GM19043 (cell line): ENCODE data around the gene KHNYN.
A peak's percentile ranks its signal among the peaks of the same experiment; 100 is the strongest.
"Not testable (repeated sequence)": the region's sequence is repeated elsewhere in the genome, so short reads cannot be mapped to it uniquely, and the experiment has no call there.

Experiments used
- ATAC-seq: cut with Tn5 transposase; IDR thresholded peaks from one replicate; pipeline ENCODE4 v1.9.1; 2021; ENCODE audit warnings: low read depth; ENCODE audit not compliant: unreplicated experiment

Gene KHNYN

GRCh38 chr14:24437020-24437735 is 7.4 kb downstream of the KHNYN start:
- ATAC-seq = no peak

- ATAC-seq = no peak
These were observed 7.9 kb downstream of the KHNYN start for GRCh38 chr14:24437736-24438067.

GRCh38 chr14:24438223-24439097 is 8.7 kb downstream of the KHNYN start:
- ATAC-seq = no peak

GRCh38 chr14:24439257-24439656 is 9.5 kb downstream of the KHNYN start:
- no peak for ATAC-seq

- no peak for ATAC-seq
These were observed 10.3 kb downstream of the KHNYN start for GRCh38 chr14:24439830-24440605.

GRCh38 chr14:24440606-24441399 is 11.0 kb downstream of the KHNYN start:
- ATAC-seq = no peak

GRCh38 chr14:24441485-24441884 is 11.7 kb downstream of the KHNYN start:
- ATAC-seq = no peak

- ATAC-seq = no peak
These were observed 12.1 kb downstream of the KHNYN start for GRCh38 chr14:24441904-24442239.

GRCh38 chr14:24442240-24443052 is 12.7 kb downstream of the KHNYN start, which contains the start of gene SDR39U1:
SDR39U1 (minus strand) TSS chr14:24442776; CDS start chr14:24442769, 7 bp downstream.
- peak; percentile 89 for ATAC-seq

- ATAC-seq = no peak
These were observed 13.4 kb downstream of the KHNYN start for GRCh38 chr14:24443053-24443665.

- not testable (repeated sequence) for ATAC-seq
These were observed 21.1 kb downstream of the KHNYN start for GRCh38 chr14:24450828-24451227.

- ATAC-seq = no peak
These were observed 27.2 kb downstream of the KHNYN start for GRCh38 chr14:24456980-24457379.

- ATAC-seq = no peak
These were observed 29.0 kb downstream of the KHNYN start for GRCh38 chr14:24458736-24459135.

GRCh38 chr14:24459331-24459730 is 29.6 kb downstream of the KHNYN start:
- no peak for ATAC-seq

GRCh38 chr14:24461336-24461735 is 31.6 kb downstream of the KHNYN start:
- ATAC-seq = no peak

- no peak for ATAC-seq
These were observed 33.5 kb downstream of the KHNYN start for GRCh38 chr14:24463017-24463883.

- ATAC-seq = no peak
These were observed 34.4 kb downstream of the KHNYN start for GRCh38 chr14:24463884-24464785.
